Ovary (tissue), 10 donors: ENCODE measurements around the gene ZNF93. TPM values are rescaled to one million over a fixed set of nuclear protein-coding genes. Genes with fewer than 3 reads are reported as not detected.
"Not testable (repeated sequence)": the region's sequence is repeated elsewhere in the genome, so short reads cannot be mapped to it uniquely, and the experiment has no call there.

Experiments
- DNase-seq, 5 donors: peaks; one replicate each; pipeline ENCODE4 v3.0.0-alpha.2; 2019 to 2020
- H3K27ac ChIP-seq, 2 donors: fragments of 200-600 bp; one replicate each; pipeline versions ENCODE4 v1.5.1 to v1.8.0; 2019 to 2022
- H3K27me3 ChIP-seq: fragments of 200-600 bp; one replicate; pipeline ENCODE4 v1.8.0; 2022
- H3K36me3 ChIP-seq: fragments of 200-600 bp; sonication (generic); one replicate; pipeline ENCODE4 v1.5.1; 2019
- H3K4me1 ChIP-seq: one replicate; pipeline ENCODE4 v1.8.1; 2013; ENCODE audit warnings: mild to moderate bottlenecking, moderate library complexity; ENCODE audit not compliant: insufficient read depth
- H3K4me3 ChIP-seq: fragments of 200-600 bp; sonication (generic); one replicate; pipeline ENCODE4 v1.5.1; 2017
- H3K9me3 ChIP-seq, 2 donors: fragments of 200-600 bp in 1 of 2; sonication (generic) in 1 of 2; one replicate each; pipeline versions ENCODE4 v1.5.1 to v1.8.1; 2013 to 2019; ENCODE audit warnings: mild to moderate bottlenecking in 1 of 2, moderate library complexity in 1 of 2
- EP300 ChIP-seq: sonication (generic); formaldehyde crosslinking; IDR thresholded peaks from one replicate; pipeline ENCODE4 v1.6.1; 2017; ENCODE audit warnings: antibody characterized with exemption
- POLR2A ChIP-seq: fragments of 450-650 bp; IDR thresholded peaks from one replicate; pipeline ENCODE4 v1.6.1; 2017; ENCODE audit warnings: antibody characterized with exemption, mild to moderate bottlenecking, moderate library complexity
- WGBS, 3 donors: extraction: QIAGEN DNeasy Blood & Tissue Kit in 1 of 3; methylation state at CpG; one replicate each; pipeline versions ENCODE4 v1.1.5 to v1.1.7; 2013 to 2017; 5-methylcytosine and 5-hydroxymethylcytosine counted together
- intact Hi-C, 4 donors: fragments of 100-400 bp; cut with DNase I; formaldehyde crosslinking; loops; one replicate each; pipeline versions ENCODE4 v1.11.0 to v1.15.1; 2022 to 2023
- long read RNA-seq, 3 donors: library from polyadenylated mRNA in 2 of 3; unstranded in 2 of 3; transcript quantifications; one replicate each; pipeline ENCODE4 v2.0.0 and lab custom pipeline, GENCODE V29; 2021 to 2026
- polyA plus RNA-seq, 2 donors: library from polyadenylated mRNA; stranded (reverse); fragments of 200-250 nt in 1 of 2; fragments of 350-450 nt in 1 of 2; fragmentation: Illumina TruSeq in 1 of 2; extraction: RNeasy Lipid Tissue Mini Kit (QIAGEN cat#74804) in 1 of 2; gene quantifications; one replicate each; pipeline ENCODE4 v1.2.3, GENCODE V29; 2013 to 2014
- total RNA-seq, 7 donors: library from RNA; depleted of rRNA in 2 of 7; stranded (reverse); fragments of >200 nt in 2 of 7; fragmentation: NEBNext Ultra II Directional in 3 of 7; extraction: Animal tissue kit (Norgen Biotek cat#: 25700) in 3 of 7; gene quantifications; one replicate each; pipeline versions ENCODE4 v1.1.0 to v1.2.4, GENCODE V29; 2016 to 2023
- TF ChIP-seq, protein P1 (sequence below), 3 donors: fragments of 450-650 bp in 2 of 3; fragments of 200-600 bp in 1 of 3; IDR thresholded peaks; one replicate each; pipeline versions ENCODE4 v1.5.1 to v1.8.0; 2016 to 2022; ENCODE audit warnings: antibody characterized with exemption in 3 of 3, mild to moderate bottlenecking in 1 of 3
- donor health status: DM: no; HTN: no; CAD: no; lungs with moderate emphysema.
- donor health status: DM: no; HTN: no; CAD: no.
- donor health status: Bipolar disorder and iron deficiency.
- donor health status: DM: yes; HTN: yes; CAD: no.
- donor health status: DM: no; HTN: no; CAD: no.
- donor health status: DM: yes; HTN: yes; CAD: no.

ZNF93 gene
- total RNA-seq (10 to 100 TPM in 2 of 7 donors, 1 to 10 TPM in 5; 4.9 to 15.2 (median 7.7) TPM), polyA plus RNA-seq (1 to 10 TPM; 5.5 to 8.9 TPM)
- long read RNA-seq, donor 1, transcript ZNF93-201 (4 exons, 2,648 nt): major isoform, 5 of 6 reads
- long read RNA-seq, donor 1, partial matches to known transcripts: 0 of 6 reads
- long read RNA-seq, donor 1, other reads (novel, unspliced or antisense): 1 of 6 reads
- long read RNA-seq, donor 2, transcript ZNF93-201 (4 exons, 2,648 nt): major isoform, 12 of 14 reads
- long read RNA-seq, donor 2, partial matches to known transcripts: 0 of 14 reads
- long read RNA-seq, donor 2, other reads (novel, unspliced or antisense): 0 of 14 reads
- long read RNA-seq, donor 3, transcript ZNF93-201 (4 exons, 2,648 nt): major isoform, 9 of 10 reads
- long read RNA-seq, donor 3, partial matches to known transcripts: 0 of 10 reads
- long read RNA-seq, donor 3, other reads (novel, unspliced or antisense): 1 of 10 reads

- H3K27ac ChIP-seq: peak within 1 kb of the TSS; percentile 50 to 88
- DNase-seq: peak; percentile 92 to 97 (median 93)
- H3K36me3 ChIP-seq: no peaks in the 10 kb centered on the region
- 0% methylated on average over 32 to 35 of the region's 35 CpGs for WGBS, 3 donors
- H3K4me3 ChIP-seq: peak within 1 kb of the TSS; percentile 67
- intact Hi-C loops: no loop called here
- no peaks in the 10 kb centered on the region for H3K27me3 ChIP-seq
- H3K4me1 ChIP-seq: peaks cover 5% of the 10 kb centered on the region
- TF ChIP-seq EP300 (no peak), POLR2A (peak; percentile 53)
- TF ChIP-seq, protein P1, sequence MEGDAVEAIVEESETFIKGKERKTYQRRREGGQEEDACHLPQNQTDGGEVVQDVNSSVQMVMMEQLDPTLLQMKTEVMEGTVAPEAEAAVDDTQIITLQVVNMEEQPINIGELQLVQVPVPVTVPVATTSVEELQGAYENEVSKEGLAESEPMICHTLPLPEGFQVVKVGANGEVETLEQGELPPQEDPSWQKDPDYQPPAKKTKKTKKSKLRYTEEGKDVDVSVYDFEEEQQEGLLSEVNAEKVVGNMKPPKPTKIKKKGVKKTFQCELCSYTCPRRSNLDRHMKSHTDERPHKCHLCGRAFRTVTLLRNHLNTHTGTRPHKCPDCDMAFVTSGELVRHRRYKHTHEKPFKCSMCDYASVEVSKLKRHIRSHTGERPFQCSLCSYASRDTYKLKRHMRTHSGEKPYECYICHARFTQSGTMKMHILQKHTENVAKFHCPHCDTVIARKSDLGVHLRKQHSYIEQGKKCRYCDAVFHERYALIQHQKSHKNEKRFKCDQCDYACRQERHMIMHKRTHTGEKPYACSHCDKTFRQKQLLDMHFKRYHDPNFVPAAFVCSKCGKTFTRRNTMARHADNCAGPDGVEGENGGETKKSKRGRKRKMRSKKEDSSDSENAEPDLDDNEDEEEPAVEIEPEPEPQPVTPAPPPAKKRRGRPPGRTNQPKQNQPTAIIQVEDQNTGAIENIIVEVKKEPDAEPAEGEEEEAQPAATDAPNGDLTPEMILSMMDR (IDR thresholded peaks at IDR 0.05): no peak
- no peaks in the 10 kb centered on the region for H3K9me3 ChIP-seq
Measured at GRCh38 chr19:19900729-19901444, at the start of gene ZNF93. ZNF93 (plus strand) TSS chr19:19900946; CDS start chr19:19901089, 143 bp downstream.

GRCh38 chr19:19851740-19852139, 49.0 kb upstream of the ZNF93 start:
- 77 to 87% (median 83%) methylated on average over 2 of the region's 2 CpGs for WGBS, 3 donors
- intact Hi-C loops, H3K9me3 ChIP-seq: not testable (repeated sequence)

DNA sequence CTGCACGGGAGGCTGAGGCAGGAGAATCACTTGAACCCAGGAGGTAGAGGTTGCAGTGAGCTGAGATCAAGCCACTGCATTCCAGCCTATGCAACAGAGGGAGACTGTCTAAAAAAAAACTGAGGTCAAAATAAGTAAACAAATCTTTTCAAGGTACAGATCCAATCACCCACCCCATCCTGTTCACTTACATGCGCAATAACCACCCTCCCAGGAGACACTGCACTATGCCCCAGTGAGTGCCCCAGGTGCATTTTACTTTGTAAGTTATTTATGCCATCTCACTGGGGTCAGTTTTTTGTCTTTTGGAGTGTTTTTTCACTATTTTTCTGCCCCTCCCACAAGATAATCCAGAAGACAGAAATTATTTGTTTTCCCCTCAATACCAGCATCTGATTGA, 42.0 kb upstream of the ZNF93 start:
- H3K4me1 ChIP-seq: no peaks in the 10 kb centered on the region
- H3K27ac ChIP-seq: no peak overlapping the region
- WGBS, 3 donors: 95 to 97% (median 95%) methylated on average over 2 of the region's 2 CpGs
- H3K27me3 ChIP-seq: no peaks in the 10 kb centered on the region
- DNase-seq: no peak
- H3K9me3 ChIP-seq: no peaks in the 10 kb centered on the region
- no peak for TF ChIP-seq EP300
- TF ChIP-seq POLR2A: no peak
- TF ChIP-seq, protein P1 (IDR thresholded peaks at IDR 0.05): no peak
- intact Hi-C loops: no loop called here
- no peaks in the 10 kb centered on the region for H3K36me3 ChIP-seq
- H3K4me3 ChIP-seq: no peak overlapping the region

More at GRCh38 chr19:19851740-19852139, 49.0 kb upstream of the ZNF93 start:
- H3K4me1 ChIP-seq, H3K36me3 ChIP-seq, DNase-seq, H3K4me3 ChIP-seq, H3K27me3 ChIP-seq, H3K27ac ChIP-seq: not testable (repeated sequence)

GRCh38 chr19:19860756-19861390, 39.9 kb upstream of the ZNF93 start:
- Histone ChIP-seq H3K36me3 (no peaks in the 10 kb centered on the region), H3K9me3 (no peaks in the 10 kb centered on the region), H3K27me3 (no peaks in the 10 kb centered on the region), H3K4me1 (peaks cover 1% of the 10 kb centered on the region), H3K4me3 (no peak overlapping the region), H3K27ac (no peak overlapping the region)
- intact Hi-C loops: no loop called here
- 19 to 32% (median 25%) methylated on average over 29 of the region's 29 CpGs for WGBS, 3 donors
- TF ChIP-seq POLR2A (no peak), EP300 (no peak)
- TF ChIP-seq, protein P1 (IDR thresholded peaks at IDR 0.05): no peak
- no peak for DNase-seq
